HG02973 (cell line): ENCODE data around the gene YPEL4.
A peak's percentile ranks its signal among the peaks of the same experiment; 100 is the strongest.
"Not testable (repeated sequence)": the region's sequence is repeated elsewhere in the genome, so short reads cannot be mapped to it uniquely, and the experiment has no call there.

ENCODE experiments used
- ATAC-seq: cut with Tn5 transposase; IDR thresholded peaks from one replicate; pipeline ENCODE4 v1.9.1; 2021; ENCODE audit warnings: moderate library complexity; ENCODE audit not compliant: unreplicated experiment

The YPEL4 gene, protein sequence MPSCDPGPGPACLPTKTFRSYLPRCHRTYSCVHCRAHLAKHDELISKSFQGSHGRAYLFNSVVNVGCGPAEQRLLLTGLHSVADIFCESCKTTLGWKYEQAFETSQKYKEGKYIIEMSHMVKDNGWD

GRCh38 chr11:57649826-57650738, at the start of gene YPEL4:
Gene YPEL4, minus strand, starts transcription at chr11:57649912. Its CDS starts 2,805 bp downstream, at chr11:57647107.
- no peak for ATAC-seq

DNA sequence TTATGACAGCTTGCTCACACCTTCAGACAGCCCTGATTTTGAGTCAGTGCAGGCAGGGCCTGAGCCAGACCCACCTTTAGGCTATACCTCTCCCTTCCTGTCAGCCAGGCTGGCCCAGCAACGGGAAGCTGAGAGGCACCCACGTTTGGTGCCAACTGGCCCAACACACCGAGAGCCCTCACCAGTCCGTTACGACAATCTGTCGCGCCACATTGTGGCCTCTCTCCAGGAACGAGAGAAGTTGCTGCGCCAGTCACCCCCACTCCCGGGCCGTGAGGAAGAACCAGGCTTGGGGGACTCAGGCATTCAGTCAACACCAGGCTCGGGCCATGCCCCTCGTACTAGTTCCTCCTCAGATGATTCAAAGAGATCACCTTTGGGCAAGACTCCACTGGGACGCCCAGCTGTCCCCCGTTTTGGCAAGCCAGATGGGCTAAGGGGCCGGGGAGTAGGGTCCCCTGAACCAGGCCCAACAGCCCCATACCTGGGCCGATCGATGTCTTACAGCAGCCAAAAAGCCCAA, 49.2 kb upstream of the YPEL4 start:
- no peak for ATAC-seq

- not testable (repeated sequence) for ATAC-seq
Measured at GRCh38 chr11:57690474-57690873, 40.8 kb upstream of the YPEL4 start.

GRCh38 chr11:57681168-57681567, 31.5 kb upstream of the YPEL4 start:
- ATAC-seq = no peak

GRCh38 chr11:57680552-57680874, 30.8 kb upstream of the YPEL4 start:
- ATAC-seq = no peak

DNA sequence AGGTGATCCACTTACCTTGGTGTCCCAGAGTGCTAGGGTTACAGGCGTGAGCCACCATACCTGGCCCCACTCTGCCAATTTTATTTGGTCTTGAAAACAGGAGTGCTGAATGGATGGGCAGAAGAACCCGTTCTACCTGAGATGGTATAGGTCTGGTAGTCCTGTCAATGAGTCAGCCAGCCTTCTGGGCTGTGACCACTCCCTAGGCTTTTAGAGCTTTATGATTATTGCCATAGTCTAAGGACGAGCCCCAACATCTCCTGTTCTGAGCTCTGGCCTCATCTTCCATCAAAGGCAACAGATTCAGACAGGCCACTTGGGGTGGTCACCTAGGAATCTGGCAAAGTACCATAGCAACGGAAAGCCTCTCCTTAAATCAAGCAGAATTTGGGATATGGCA, 29.7 kb upstream of the YPEL4 start:
- no peak for ATAC-seq

DNA sequence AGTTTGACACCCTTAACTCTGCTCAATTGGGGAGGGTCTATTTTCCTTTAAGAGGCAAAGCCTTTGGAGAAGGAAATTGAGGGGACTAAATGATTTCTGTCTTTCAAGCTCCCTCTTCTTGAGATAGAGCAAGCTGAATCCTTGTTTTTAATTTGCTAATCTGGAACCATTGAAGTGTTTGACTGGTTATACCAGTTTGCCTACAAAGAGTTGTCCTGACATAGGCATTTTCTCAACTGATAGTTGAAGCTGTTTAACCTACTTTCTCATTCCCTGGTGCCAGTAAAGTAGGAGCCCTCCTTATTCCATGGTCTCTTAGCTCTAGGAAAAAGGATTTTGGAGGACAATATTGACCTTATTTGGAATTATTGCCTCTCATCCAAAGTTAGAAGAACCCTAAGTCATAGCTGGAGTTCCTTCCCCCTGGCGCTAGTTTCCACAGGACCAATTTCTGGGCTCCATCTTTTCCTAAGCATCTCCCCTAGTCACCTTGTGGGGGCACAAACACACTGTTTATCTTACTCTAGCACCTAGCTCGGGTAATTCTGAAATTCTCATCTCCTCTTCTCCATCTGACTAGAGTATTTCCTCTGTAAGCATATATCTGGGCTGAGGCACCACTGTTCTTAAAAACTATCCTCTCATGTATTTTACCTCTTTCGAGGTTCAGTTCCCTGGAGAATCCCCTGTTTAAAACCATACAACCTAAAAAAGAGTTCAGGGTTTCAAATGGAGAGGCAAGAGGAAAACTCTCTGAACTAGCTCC, 25.6 kb upstream of the YPEL4 start:
- ATAC-seq = no peak

GRCh38 chr11:57674251-57674650, 24.5 kb upstream of the YPEL4 start:
- ATAC-seq = no peak

GRCh38 chr11:57668434-57668782, 18.7 kb upstream of the YPEL4 start:
- ATAC-seq = peak; percentile 9

DNA sequence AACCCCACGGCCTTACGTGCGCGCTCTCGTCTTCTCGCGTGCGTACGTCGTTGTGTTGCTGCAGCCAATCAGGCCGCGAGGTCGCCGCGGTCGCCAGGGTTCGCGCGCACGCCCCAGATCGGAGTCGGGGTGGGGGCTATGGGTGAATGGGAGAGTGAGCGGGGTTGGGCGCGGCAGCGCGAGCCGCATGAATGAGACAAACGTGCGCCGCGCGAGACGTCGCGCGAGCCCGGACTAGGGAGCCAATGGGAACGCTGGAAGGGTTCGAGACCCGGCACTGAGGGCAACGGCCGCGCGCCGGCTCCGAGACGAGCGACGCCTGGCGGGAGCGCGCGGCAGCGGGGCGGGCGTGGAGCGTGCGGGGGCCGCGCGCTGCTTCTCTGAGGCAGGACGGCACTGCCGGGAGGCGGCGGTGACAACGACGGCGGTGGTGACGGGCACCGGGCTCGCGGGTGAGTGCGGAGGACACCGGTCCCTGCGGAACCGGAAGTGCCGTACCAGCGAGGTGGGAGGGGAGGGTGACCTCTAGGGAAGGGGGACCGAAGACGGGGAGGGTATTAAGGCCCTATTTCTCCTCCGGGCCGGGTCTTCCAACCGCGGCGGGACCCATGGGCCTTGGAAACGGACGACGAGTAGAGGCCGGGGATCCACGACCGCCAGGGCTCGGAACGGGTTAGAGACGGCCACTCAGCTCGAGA, 18.2 kb upstream of the YPEL4 start, which contains the start of gene ZDHHC5:
ZDHHC5 (plus strand) TSS at position 379 of the 698 bp plus-strand sequence. CDS start 4,977 bp downstream, outside the sequence.
- ATAC-seq = peak; percentile 86

DNA sequence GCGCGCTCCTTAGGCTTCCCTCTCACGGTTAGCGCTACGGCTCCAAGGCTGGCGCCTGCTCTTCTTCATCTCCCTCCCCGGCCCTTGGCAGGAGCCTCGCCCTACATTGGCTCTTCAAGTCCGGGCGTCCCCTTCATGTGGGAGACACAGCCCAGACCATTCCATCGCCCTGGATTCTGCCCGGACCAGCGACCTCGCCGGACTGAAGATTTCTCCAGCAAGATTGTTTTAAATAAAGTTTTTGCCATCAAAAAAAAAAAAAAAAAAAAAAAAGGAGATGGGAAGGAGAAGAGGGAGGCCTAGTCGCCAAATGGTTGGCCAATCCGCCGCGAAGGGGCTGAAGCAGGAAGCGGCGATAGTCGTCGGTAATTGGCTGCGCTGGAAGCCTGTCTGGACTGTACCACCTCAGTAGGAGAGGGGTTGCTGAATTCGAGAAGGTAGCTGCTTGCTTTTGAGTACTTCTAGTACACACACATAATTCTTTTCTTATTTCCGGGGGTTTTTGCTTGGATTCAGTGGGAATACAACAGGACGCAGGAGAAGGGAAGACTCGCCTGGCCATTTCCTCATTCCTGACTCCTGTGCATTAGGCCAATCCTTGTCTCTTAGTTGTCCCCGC, 17.5 kb upstream of the YPEL4 start:
- ATAC-seq = peak; percentile 54

DNA sequence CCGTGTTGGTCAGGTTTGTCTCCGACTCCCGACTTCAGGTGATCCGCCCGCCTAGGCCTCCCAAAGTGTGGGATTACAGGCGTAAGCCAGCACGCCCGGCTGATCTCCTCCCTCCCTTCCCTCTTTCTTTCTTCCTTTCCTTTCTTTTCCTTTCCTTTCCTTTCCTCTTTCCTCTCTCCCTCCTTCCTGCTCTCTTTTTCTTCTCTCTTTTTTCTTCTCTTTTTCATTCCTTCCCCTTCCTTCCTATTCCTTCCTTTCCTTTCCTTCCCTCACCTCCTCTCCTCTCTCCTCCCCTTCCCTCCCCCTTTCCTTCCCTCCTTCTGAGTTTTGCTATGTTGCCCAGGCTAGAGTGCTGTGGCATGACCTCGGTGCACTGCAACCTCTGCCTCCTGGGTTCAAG, 14.3 kb upstream of the YPEL4 start:
- ATAC-seq = no peak

GRCh38 chr11:57662893-57663292, 13.2 kb upstream of the YPEL4 start:
- ATAC-seq = no peak

- ATAC-seq = no peak
Measured at GRCh38 chr11:57659669-57660068, 10.0 kb upstream of the YPEL4 start.

- ATAC-seq = no peak
Measured at GRCh38 chr11:57658023-57658361, 8.3 kb upstream of the YPEL4 start.

DNA sequence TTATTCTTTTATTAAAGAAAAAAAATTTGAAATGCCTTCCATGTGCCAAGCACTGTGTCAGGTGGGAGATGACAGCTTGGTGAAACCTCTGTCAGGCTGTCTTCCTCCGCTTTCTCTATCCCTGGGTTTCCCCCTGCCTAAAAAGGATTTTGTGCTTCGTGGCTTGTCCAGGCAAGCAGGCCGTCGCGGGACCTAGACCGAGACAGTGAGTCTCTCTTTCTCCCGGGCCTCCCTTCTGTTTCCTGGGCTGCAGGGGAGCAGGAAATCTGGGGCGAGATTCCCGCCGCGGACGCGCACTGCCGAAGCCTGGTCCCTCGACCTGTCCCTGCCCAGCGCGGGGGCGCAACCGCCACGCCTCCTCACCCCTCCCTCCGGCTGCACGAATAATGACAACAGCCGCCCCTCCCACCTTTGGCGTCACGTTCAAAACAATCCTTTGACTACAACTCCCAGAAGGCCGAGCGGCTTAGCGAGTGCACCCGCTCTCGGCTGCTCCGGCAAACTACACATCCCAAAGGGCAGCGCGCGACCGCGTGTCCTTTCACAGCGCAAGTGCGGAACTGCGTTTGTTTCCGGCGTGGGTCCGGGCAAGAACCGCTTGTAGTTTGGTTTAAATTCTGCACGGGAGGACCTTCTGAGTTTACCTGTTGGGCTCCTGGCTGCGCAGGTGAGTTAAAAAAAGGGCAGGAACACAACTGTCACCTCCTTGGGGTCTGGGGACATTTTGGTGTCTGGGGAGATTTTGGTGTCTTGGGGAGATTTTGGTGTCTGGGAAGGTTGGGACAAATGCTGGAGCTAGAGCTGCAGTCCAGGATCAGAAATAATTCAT, 7.7 kb upstream of the YPEL4 start, which contains the start of gene CLP1:
CLP1 (plus strand) TSS at position 569 of the 829 bp plus-strand sequence. CDS start 1,715 bp downstream, outside the sequence.
- ATAC-seq = peak; percentile 98

- ATAC-seq = no peak
Measured at GRCh38 chr11:57656885-57657193, 7.1 kb upstream of the YPEL4 start.

DNA sequence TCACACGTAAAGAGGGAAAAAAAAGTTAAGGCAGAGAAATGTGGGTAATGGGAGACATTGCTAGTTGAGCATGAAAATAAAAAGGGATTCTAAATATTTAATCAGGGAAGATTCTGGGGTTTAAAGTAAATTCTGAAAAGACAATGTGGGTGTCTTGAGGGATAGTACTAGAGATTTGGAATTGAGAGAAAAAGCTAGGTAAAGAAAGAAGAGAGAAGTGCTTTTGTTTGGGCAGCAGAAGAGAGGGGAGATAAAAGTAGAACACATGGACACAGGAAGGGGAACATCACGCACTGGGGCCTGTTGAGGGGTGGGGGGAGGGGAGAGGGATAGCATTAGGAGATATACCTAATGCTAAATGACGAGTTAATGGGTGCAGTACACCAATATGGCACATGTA, 3.5 kb upstream of the YPEL4 start:
- ATAC-seq = no peak

- no peak for ATAC-seq
Measured at GRCh38 chr11:57652662-57653061, 3.0 kb upstream of the YPEL4 start.

DNA sequence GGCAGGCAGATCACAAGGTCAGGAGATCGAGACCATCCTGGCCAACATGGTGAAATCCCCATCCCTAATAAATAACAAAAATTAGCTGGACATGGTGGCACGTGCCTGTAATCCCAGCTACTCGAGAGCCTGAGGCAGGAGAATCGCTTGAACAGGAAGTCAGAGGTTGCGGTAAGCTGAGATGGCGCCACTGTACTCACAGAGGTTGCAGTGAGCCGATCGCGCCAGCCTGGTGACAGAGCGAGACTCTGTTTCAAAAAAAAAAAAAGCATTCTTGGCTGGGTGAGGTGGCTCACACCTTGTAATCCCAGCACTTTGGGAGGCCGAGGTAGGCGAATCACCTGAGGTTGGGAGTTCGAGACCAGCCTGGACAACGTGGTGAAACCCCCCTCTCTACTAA, 2.5 kb upstream of the YPEL4 start:
- not testable (repeated sequence) for ATAC-seq
